CD4-positive, alpha-beta T cell treated with Interleukin-12 subunit alpha and Interleukin-12 subunit beta, for 1 hour (primary cell): Measurements from ENCODE around the gene XYLT1.
"Not testable (repeated sequence)": the region's sequence is repeated elsewhere in the genome, so short reads cannot be mapped to it uniquely, and the experiment has no call there.

Experiments
- DNase-seq: peaks from one replicate; pipeline ENCODE4 v3.0.0-alpha.2; 2020

Gene XYLT1

DNA sequence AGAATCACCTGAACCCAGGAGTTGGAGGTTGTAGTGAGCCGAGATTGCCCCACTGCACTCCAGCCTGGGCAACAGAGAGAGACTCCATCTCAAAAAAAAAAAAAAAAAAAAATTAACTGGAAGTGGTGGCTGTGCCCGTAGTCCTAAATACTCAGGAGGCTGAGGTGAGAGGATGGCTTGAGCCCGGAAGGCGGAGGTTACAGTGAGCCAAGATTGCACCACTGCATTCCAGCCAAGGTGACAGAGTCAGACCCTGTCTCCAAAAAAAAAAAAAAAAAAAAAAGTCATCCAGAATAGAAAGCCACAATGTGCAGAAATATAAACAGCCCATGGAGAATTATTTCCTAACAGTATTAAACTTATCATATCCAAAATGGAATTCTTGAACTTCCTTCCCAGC lies 11.6 kb upstream of the XYLT1 start:
- not testable (repeated sequence) for DNase-seq

GRCh38 chr16:17481736-17482135 lies 11.0 kb upstream of the XYLT1 start:
- DNase-seq: no peak

DNA sequence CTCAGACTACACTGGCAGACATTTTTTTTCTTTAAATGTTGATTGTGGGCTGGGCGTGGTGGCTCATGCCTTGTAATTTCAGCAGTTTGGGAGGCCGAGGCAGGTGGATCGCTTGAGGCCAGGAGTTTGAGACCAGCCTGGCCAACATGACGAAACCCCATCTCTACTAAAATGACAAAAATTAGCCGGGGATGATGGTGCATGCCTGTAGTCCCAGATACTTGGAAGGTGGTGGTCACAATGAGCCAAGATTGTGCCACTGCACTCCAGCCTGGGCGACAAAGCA lies 6.4 kb upstream of the XYLT1 start:
- not testable (repeated sequence) for DNase-seq

DNA sequence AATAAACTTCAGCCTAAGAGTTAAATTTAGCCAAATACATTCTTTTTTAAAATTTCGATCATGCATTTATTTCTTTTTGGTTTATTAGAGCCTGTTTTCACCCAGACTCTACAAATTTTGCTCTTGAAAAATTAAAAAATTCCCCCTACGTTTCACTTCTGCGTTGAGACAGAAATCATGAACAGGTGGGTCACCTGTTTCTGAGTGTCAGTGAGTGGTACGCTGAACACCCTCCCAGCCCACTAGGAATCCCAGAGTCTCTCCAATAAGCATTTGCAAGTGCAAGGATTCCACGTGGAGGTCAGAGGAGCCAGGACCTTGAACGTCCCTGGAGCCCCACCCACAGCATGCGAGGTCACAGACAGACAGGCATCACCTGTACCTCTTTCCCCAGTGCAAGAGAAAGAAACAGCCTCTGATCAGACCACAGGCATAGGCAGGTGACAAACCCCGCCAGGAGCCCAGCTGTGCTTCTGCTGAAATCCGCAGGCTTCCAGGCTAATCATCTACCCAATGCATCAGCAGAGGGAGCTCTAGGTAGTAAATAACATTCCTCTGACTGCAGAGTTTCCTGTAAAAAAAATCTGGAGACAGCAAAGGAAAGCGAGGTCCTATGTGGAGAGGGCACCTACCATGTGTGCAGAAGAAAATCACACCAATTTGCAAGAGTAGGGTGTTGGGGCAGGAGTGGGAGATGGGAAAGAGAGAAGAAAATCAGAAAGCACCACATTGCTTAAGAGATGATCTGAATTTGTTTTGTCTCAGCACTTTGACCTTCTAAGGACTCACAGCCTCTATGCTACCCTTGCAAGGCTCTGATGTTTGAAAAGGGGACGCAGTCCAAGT lies 5.9 kb upstream of the XYLT1 start:
- DNase-seq: peak; percentile 54

DNA sequence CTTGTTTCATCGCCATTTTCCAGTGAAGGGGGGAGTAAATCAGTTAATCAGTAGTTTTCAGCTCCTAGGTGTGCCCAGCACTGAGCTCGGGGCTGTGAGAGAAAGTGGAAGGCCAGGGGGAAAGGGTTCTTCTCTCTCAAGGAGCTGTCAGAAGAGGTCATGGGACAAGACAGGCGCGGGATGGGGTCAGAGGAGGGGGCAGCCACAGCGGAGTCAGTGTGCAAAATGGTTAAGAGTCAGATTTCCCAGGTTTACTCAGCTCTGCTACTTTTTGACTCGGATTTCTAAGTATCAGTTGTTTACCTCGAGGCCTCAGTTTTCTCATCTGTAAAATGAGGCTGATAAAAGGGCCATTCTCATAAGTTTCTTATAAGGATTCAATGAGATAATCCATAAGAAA lies 4.3 kb upstream of the XYLT1 start:
- no peak for DNase-seq

DNA sequence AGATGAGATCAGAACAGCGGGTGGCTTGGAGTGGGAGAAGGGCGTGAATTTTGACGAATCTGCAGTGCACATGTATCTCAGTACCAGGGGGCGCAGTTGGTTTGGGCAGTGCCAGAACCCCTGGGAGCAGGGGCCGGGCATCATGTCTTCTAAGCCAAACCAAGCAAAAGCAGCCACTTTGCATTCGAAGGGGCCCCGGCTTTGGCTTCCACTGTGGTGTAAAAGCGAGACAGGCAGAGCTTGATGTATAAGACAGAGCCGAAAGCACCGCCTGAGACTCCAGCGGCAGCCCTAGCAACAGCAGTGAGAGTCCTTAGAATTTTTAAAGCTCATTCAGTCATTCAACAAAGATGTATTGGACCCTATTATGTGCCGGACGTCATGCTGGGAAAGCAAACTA lies 3.8 kb upstream of the XYLT1 start:
- no peak for DNase-seq

DNA sequence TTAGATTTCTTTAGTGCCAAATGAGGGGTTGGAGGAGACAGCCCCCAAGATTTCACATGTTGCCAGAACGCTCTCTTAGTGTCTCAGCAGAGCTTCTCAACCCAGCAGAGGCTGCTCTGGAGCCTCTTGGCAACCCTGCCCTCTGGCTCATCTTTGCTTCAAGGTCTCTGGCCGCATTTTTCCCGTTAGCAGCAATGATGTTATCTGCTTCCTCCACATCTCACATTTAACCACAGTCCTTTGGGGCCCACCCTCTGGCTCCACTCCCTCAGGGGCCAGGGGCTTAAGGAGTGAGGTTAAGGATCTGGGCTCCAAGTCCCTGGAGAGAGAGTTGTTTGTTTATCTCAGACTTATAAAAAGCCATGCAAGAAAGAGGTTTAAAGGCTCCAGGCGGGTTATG lies 3.3 kb upstream of the XYLT1 start:
- DNase-seq: no peak

DNA sequence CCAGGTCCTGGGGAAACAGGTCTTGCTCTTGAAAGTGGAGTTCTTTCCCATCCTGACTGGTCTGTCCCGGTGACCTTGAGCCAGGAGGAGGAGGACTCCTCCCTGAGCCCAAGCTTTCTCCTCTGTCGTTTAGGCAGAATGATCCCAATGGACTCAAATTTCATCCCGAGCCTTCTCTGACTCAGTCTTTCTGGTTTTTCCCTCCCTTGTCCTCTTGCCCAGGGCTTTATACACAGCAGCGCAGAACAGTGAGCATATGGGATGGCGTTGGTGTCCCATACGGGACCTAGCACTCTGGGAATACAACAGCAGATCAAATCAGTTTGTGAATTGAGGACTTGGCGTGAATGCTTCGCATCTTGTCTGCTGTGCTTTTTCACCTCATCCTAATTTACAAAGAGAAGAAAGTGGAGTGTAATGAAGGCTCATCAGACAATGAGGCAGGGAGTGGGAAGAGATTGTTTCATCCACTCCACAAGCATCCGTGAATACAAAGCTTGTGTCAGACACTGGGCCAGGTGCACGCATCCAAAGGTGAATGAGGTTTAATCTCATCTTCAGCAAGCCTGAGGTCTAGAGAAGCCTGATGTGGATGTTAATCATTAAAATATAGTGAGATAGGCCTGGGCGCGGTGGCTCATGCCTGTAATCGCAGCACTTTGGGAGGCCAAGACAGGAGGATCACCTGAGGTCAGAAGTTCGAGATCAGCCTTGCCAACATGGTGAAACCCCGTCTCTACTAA lies 1.1 kb upstream of the XYLT1 start:
- DNase-seq: no peak

DNA sequence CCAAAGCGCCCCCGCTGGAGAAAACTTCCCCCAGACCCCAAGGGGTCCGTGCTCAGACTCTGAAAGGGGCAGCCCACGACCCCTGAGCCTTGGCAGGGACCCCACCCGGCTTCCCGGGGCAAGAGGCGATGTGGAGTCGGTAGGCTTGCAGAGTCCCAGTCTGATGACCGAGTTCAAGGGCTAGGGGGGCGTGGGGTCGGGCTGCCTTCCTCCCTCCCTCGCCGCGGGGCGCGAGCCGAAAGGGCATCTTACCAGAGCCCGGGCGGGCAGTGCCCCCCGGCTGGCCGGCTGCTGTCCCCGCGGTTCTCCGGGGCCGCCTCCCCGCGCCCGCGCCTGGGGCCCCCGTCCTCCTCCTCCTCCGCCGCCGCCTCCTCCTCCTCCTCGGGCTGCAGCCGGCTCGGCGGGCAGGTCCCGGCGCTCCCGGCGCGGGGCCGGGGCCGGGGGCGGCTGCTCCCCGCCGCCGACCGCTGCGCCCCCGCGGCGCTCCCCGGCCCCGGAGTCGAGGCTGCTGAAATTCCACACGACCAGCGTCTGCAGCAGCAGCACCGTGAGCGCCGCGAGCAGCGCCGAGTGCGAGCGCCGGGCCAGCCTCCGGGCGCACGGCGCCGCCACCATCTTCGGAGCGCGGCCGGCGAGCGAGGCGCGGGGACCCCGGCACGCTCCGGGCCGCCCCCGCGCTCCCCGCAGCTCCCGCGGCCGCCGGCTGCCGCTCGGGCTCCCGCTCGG lies 415 bp downstream of the XYLT1 start:
- no peak for DNase-seq

GRCh38 chr16:17469741-17470181 lies 999 bp downstream of the XYLT1 start:
- DNase-seq: no peak

DNA sequence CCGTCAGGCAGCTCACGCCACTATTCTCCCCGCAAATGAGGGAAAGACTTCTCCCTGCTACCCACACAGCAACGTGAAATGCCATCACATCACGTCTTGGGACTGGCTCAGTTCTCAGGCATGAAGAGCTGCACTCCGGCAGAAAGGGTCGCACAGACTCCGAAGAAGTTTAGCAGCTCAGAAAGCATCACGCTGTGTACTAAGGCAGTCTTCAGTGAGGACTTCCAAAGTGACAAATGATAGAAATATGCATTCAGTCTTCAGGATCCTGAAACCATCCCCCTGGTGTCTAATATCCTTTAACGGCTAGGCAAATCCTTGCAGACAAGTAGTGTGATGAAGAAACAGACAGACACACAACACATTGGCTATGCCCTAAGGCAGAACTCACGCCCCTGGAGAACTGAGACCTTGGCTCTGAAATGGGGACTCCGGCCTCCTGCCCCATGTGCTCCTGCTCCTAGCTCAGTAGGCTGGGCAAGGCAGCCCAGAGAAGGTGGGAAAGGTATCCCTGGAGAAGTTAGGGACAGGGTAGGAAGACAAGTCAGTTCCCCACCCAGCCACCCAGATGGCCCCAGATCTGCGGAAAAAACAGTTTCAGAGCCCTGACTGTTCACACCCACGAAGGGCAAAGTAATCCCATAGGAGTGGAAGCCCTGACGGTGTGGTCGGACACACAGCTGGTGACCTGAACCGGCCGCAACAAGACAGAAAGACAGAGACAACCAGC lies 1.6 kb downstream of the XYLT1 start:
- no peak for DNase-seq

DNA sequence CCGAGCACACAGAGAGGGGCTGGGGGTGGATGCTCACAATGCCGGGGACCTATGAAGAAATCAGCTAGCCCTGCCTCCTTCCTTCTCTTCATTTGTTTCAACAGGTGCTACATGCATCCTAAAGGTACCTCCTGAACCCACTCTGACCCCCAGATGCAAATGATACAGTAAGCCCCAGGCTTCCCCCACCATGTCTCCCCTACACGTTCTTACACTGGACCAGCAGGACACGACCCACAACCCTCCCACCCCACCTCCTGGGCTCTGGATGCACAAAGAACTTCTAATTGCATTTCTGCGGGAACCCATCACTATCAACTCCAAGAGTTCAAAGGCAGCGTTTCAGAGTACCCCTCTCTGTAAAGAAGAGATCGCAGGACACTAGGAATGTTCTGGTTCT lies 2.1 kb downstream of the XYLT1 start:
- no peak for DNase-seq

- DNase-seq: peak; percentile 54
Observed at GRCh38 chr16:17467923-17468540, 2.7 kb downstream of the XYLT1 start.

DNA sequence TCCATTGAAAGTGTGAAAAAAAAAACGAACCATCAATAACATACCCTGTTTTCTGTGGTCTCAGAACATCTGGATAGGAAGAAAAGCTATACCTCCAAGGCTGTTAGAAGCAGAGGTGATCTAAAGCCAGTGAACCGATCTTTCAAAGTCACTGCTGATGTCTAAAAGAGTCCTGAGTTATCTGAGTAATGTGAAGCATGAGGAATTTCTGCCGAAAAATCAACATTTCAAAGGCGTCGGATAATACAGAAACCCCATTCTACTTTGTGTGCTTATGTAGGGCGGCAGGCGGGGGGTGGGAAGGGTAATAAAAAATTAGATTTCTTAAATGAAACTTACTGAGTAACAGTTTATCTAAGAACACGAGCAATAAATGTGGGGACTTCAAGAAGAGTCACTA lies 3.9 kb downstream of the XYLT1 start:
- no peak for DNase-seq

GRCh38 chr16:17465460-17465859 lies 5.3 kb downstream of the XYLT1 start:
- no peak for DNase-seq

GRCh38 chr16:17463335-17463734 lies 7.4 kb downstream of the XYLT1 start:
- no peak for DNase-seq

- no peak for DNase-seq
Observed at GRCh38 chr16:17461951-17462729, 8.6 kb downstream of the XYLT1 start.

GRCh38 chr16:17460890-17461289 lies 9.9 kb downstream of the XYLT1 start:
- DNase-seq: no peak

DNA sequence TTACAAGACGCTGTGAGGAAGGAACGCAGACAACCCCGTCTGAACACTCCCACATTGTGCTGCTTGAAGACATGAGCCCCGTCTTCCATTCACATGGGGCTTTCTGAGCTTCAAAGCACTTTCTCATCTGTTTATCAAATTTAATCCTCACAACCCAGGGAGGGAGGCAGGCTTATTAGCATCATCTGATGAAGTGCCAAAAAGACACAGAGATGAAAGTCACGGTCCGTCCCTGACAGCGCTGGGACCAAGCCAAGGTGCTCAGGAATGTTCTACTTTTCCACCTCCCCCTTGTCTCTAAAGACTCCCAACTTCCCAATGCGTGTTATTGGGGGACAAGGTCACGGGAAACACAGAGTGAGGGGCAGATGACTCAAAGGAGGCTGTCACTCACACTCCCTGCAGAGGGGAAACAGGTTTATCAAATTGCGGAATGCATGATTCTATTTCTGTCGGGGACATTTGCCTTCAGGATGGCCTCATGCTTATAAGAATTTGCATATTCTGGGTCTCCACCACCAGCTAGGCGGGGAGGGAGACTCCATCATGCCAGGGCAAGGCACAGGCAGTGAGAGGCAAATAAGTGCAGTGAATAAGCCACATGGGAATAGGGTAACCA lies 10.7 kb downstream of the XYLT1 start:
- no peak for DNase-seq

GRCh38 chr16:17457997-17458396 lies 12.8 kb downstream of the XYLT1 start:
- DNase-seq: no peak

DNA sequence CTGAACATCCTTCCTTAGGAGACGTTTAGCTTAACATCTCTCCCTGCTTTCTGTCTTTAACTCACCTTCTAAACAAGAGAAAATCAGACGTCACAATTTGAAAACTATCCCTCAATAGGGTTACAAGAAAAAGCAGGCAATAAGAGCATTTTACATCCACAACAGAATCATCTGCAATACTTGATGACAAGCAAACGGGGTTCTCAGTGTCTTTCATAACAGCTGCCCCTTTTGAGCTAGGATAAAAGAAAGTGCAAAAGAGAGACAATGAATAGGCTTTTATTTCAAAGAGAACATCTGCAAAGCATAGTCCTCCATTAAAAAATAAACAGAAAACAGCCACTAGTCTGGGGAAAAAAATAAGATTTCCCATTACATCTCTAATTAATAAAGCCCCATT lies 13.2 kb downstream of the XYLT1 start:
- no peak for DNase-seq
